Lower leg skin (tissue), 3 donors: ENCODE results near the gene ESRP2.

ENCODE experiments used
- CTCF ChIP-seq, 3 donors: fragments of 450-650 bp; IDR thresholded peaks; one replicate each; pipeline ENCODE4 v1.5.1; 2016; ENCODE audit warnings: antibody characterized with exemption in 3 of 3, mild to moderate bottlenecking in 3 of 3, moderate library complexity in 2 of 3
- POLR2A ChIP-seq, 2 donors: fragments of 450-650 bp; IDR thresholded peaks; one replicate each; pipeline ENCODE4 v1.6.1; 2016 to 2017; ENCODE audit warnings: antibody characterized with exemption in 2 of 2, mild to moderate bottlenecking in 1 of 2, moderate library complexity in 1 of 2

DNA sequence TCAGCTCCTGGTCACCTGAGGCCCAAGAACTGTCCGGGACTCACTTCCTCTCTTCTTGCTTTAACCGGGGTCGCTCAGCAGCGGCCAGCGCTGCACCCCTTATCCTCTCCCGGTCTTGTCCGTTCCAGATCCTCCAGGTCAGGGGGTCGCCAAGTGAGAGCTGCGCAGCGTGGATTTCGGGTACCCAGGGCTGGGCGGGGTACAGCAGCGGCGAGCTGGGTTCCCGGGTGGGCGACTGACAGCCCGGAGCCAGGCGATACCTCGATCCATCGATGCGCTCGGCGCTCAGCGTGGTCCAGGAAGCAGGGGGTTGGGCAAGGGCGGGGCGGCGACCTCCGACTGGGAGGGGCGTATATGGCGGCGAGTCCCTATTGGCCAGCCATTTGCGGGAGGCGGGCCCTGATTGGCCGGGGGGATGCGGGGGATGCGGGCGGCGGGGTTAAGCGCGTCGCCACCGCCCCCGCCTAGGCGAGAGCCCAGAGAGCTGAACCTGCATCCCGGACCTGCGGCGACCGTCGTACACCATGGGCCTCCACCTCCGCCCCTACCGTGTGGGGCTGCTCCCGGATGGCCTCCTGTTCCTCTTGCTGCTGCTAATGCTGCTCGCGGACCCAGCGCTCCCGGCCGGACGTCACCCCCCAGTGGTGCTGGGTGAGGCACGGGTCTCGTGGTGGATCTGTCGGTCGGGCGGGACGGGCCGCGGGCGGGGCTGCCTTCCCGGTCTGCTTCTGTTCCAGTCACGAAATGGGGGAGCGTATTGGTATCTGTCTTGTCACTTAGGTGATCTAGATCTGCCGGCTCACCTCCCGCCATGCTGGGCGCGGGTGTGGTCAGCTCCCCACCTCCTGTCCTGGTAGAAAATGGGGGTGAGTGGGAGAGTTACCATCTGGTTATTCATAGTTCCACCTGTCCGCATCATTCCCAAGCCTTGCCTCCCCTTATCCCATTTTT is 9.3 kb upstream of the ESRP2 start, which contains the start of gene PLA2G15:
- TF ChIP-seq CTCF (IDR thresholded peaks at IDR 0.05) (no peak), POLR2A (IDR thresholded peaks at IDR 0.05) (peak in 1 of 2 donors; percentile 2)
